Measurements from ENCODE around the gene SLC24A3.

Gene SLC24A3

GRCh38 chr20:19384940-19385339 lies 172.5 kb downstream of the SLC24A3 start:
- DNase-seq (ENCODE audit: low read depth, low spot score), result no peak

GRCh38 chr20:19387251-19387650 lies 174.8 kb downstream of the SLC24A3 start:
- no peak for DNase-seq (ENCODE audit: low read depth, low spot score)

GRCh38 chr20:19392344-19393130 lies 180.1 kb downstream of the SLC24A3 start:
- DNase-seq (ENCODE audit: low read depth, low spot score), result no peak

- DNase-seq (ENCODE audit: low read depth, low spot score), result no peak
Measured at GRCh38 chr20:19396460-19397081, 184.1 kb downstream of the SLC24A3 start.

GRCh38 chr20:19397226-19397625 lies 184.8 kb downstream of the SLC24A3 start:
- no peak for DNase-seq (ENCODE audit: low read depth, low spot score)

GRCh38 chr20:19397666-19398065 lies 185.2 kb downstream of the SLC24A3 start:
- DNase-seq (ENCODE audit: low read depth, low spot score), result no peak

- DNase-seq (ENCODE audit: low read depth, low spot score), result no peak
Measured at GRCh38 chr20:19401096-19401495, 188.7 kb downstream of the SLC24A3 start.

- DNase-seq (ENCODE audit: low read depth, low spot score), result no peak
Measured at GRCh38 chr20:19403549-19403948, 191.1 kb downstream of the SLC24A3 start.

GRCh38 chr20:19404826-19405225 lies 192.4 kb downstream of the SLC24A3 start:
- DNase-seq (ENCODE audit: low read depth, low spot score), result no peak

- no peak for DNase-seq (ENCODE audit: low read depth, low spot score)
Measured at GRCh38 chr20:19405958-19406357, 193.5 kb downstream of the SLC24A3 start.

- DNase-seq (ENCODE audit: low read depth, low spot score), result no peak
Measured at GRCh38 chr20:19406381-19406780, 193.9 kb downstream of the SLC24A3 start.

- DNase-seq (ENCODE audit: low read depth, low spot score), result no peak
Measured at GRCh38 chr20:19407196-19407595, 194.8 kb downstream of the SLC24A3 start.

GRCh38 chr20:19407736-19408135 lies 195.3 kb downstream of the SLC24A3 start:
- no peak for DNase-seq (ENCODE audit: low read depth, low spot score)

- no peak for DNase-seq (ENCODE audit: low read depth, low spot score)
Measured at GRCh38 chr20:19408971-19409370, 196.5 kb downstream of the SLC24A3 start.

GRCh38 chr20:19411811-19412210 lies 199.4 kb downstream of the SLC24A3 start:
- no peak for DNase-seq (ENCODE audit: low read depth, low spot score)

GRCh38 chr20:19412254-19412653 lies 199.8 kb downstream of the SLC24A3 start:
- no peak for DNase-seq (ENCODE audit: low read depth, low spot score)

- DNase-seq (ENCODE audit: low read depth, low spot score), result no peak
Measured at GRCh38 chr20:19414600-19414999, 202.2 kb downstream of the SLC24A3 start.

GRCh38 chr20:19415786-19416185 lies 203.3 kb downstream of the SLC24A3 start:
- no peak for DNase-seq (ENCODE audit: low read depth, low spot score)

GRCh38 chr20:19416627-19417026 lies 204.2 kb downstream of the SLC24A3 start:
- DNase-seq (ENCODE audit: low read depth, low spot score), result no peak

- DNase-seq (ENCODE audit: low read depth, low spot score), result no peak
Measured at GRCh38 chr20:19419396-19419795, 207.0 kb downstream of the SLC24A3 start.

- no peak for DNase-seq (ENCODE audit: low read depth, low spot score)
Measured at GRCh38 chr20:19423097-19423899, 210.9 kb downstream of the SLC24A3 start.

- no peak for DNase-seq (ENCODE audit: low read depth, low spot score)
Measured at GRCh38 chr20:19423900-19424620, 211.6 kb downstream of the SLC24A3 start.

Data from activated CD4-positive, CD25-positive, alpha-beta regulatory T cell treated with anti-CD3 and anti-CD28 coated beads, Interleukin-2, amount 50 U/mL, for 16 hours (primary cell).